Tibial nerve (tissue), 4 donors: ENCODE measurements around the gene ANKRD6.

Source experiments
- CTCF ChIP-seq, 5 experiments: fragments of 200-600 bp in 3 of 5; fragments of 450-650 bp in 2 of 5; sonication (generic) in 3 of 5; IDR thresholded peaks; one replicate each; pipeline ENCODE4 v1.5.1; 2016 to 2019; ENCODE audit warnings: antibody characterized with exemption in 5 of 5, mild to moderate bottlenecking in 3 of 5, moderate library complexity in 2 of 5
- EP300 ChIP-seq, 2 donors: sonication (generic); formaldehyde crosslinking; IDR thresholded peaks; one replicate each; pipeline ENCODE4 v1.6.1; 2017; ENCODE audit warnings: antibody characterized with exemption in 2 of 2, mild to moderate bottlenecking in 1 of 2
- POLR2A ChIP-seq, 2 donors: fragments of 450-650 bp; IDR thresholded peaks; one replicate each; pipeline ENCODE4 v1.6.1; 2017; ENCODE audit warnings: antibody characterized with exemption in 2 of 2, mild to moderate bottlenecking in 2 of 2, moderate library complexity in 2 of 2

GRCh38 chr6:89542081-89542857 is 109.3 kb downstream of the ANKRD6 start:
- no peak for TF ChIP-seq CTCF (IDR thresholded peaks at IDR 0.05)
- TF ChIP-seq POLR2A (IDR thresholded peaks at IDR 0.05) = no peak
- TF ChIP-seq EP300 (IDR thresholded peaks at IDR 0.05) = no peak
